Measurements from ENCODE around the gene ZNF423.

Gene ZNF423

GRCh38 chr16:49594153-49594552 is 261.8 kb downstream of the ZNF423 start:
- DNase-seq: no peak

GRCh38 chr16:49593424-49594040 is 262.4 kb downstream of the ZNF423 start:
- no peak for DNase-seq

DNA sequence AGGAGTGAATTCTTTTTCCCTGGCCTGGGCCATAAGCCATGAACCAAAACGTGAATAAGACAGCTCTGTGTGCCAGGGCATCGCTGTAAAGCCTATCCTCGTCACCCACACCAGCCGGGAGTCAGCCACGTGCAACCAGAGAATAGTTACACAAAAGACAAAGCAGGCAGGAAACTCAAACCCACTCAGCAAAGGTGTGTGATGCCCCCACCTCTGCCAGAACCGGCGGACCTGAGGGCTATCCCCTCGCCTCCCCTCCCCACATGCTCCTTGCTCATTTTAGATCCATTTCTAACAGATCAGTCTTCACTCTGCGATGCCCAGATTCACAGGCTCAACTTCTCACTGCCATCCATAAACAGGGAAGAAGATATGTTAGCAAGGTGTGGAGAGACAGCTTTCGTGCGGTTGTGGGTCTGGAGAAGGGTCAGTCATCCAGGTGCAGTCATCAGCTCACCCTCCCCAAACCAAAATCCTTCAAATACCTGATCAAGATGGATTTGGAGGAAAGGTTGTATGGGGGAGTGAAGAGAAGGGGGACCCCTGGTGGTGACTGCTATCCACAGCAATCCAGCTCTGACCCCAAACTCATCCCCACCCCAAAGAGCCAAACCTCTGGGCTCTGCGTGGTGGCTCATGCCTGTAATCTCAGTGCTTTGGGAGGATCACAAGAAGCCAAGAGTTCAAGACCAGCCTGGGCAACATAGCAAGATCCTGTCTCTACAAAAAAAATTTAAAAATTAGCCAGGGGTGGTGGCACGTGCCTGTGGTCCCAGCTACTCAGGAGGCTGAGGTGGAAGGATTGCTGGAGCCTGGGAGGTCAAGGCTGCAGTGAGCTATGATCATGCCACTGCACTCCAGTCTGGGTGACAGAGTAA is 263.1 kb downstream of the ZNF423 start:
- no peak for DNase-seq

DNA sequence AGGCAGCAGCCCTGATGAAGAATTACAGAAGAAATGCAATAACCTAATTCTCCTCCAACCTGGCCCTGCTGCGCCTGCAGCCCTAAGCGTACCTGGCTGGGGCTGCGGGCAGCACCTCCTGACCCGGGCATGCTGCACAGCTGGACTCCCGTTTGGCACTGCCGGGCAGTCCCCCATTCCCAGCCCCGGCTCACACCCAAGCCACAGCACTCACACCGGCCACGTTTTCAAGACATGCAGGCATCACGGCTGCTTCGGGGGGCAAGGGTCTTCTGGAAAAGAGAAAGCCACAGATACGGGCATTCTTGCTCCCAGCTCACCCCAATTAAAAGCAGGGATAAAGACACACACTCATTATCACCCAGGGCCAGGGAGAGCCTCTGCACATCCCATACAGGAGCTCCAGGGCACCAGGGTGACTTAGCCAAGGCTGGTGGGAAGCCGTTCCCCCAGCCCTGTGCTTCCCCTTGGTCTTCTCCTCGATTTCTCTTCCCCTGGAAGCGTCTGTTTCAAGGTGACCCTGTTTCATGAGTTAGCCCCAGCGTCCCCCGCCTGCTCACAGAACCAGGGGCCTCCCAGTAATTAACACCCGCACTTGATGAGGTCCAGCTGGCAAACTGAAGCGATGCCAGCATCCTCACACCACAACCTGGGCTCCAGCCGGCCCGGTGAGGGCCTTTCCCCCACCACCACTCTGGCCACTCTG is 265.6 kb downstream of the ZNF423 start:
- DNase-seq: no peak

DNA sequence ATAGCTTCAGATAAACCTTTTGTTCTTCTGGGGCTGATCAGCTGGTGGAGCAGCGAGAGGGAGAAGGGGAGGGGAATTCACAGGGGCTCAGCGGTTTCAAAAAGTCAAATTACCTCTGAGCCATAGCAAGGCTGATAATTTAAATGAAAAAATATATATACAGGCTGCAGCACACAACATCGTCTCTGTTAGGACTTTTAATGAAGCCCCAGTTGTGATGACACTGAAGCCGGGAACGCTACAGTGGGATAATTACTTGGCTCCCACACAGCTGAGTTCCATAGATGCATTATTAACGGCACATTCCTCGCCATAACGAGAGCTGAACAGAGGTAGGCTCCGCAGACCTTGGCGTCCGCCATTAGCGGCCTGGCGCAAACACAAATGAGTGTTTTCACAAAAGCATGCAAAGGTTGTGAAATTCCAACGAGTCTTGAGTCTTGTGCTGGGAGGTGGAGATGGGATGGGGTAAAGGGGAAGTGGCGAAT is 266.3 kb downstream of the ZNF423 start:
- no peak for DNase-seq

DNA sequence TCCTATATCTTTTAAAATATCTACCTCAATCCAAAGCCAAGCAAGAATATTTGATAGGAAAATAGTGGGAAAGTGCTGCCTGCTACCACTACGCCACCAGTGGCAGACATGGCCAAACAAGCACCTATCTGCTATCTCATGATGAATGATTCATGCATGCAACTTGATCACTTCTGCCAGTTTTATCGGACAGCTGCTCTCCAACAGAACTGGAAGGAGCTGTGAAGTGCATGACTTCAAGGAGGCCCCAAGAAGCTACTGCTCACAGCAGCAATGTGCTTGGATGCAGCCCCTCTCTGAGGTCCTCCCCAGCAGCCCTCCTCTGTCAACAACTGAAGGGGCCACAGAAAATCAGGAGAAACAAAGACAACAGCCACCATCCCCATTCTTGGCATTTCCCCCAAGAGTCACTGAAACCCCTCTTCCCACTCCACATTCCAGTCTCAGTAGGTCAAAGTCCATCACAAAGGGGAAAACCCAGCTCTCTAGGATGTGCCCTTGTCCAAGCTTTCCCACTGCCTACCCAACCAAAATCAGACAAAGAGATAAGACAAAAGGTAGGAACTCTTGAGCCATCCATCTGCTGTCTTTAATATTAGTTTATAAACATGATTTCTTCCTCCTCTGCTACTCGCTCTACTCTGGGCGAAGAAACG is 267.1 kb downstream of the ZNF423 start:
- DNase-seq: no peak

- DNase-seq: no peak
Observed at GRCh38 chr16:49588026-49588425, 267.9 kb downstream of the ZNF423 start.

GRCh38 chr16:49587511-49587910 is 268.4 kb downstream of the ZNF423 start:
- DNase-seq: no peak

GRCh38 chr16:49586466-49587450 is 269.2 kb downstream of the ZNF423 start:
- DNase-seq: no peak

- no peak for DNase-seq
Observed at GRCh38 chr16:49585143-49585832, 270.6 kb downstream of the ZNF423 start.

- DNase-seq: no peak
Observed at GRCh38 chr16:49583911-49584310, 272.0 kb downstream of the ZNF423 start.

DNA sequence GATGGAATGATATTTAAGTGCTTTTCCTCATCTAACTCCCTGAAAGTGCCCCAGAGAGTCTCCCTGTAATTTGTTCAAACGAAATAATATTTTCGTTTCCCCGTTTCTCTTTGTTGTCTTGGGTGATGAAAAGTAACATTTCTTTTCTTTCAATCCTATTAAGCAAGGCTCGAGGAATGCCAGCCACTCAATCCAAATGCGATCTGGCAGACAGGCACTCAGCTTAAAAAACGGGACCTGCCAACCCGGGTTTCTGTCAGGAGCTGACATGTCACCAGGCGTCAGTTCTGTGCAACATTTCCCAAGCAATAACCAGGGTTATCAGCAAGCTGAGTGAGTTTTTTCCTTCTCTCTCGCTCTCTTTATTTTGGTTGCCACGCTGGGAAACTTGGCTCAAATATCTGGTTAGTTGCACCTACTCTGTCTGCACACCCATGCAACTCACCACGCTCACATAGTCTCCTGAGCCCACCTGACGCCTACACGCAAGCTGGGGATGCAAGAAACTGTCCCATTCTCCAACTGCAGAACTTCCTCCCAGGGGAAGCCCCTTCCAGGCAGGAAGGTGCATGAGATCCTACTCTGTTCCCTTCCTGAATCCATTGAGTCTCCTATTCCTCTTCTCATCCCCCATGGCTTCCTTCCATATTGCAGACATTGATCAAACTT is 274.1 kb downstream of the ZNF423 start:
- no peak for DNase-seq

DNA sequence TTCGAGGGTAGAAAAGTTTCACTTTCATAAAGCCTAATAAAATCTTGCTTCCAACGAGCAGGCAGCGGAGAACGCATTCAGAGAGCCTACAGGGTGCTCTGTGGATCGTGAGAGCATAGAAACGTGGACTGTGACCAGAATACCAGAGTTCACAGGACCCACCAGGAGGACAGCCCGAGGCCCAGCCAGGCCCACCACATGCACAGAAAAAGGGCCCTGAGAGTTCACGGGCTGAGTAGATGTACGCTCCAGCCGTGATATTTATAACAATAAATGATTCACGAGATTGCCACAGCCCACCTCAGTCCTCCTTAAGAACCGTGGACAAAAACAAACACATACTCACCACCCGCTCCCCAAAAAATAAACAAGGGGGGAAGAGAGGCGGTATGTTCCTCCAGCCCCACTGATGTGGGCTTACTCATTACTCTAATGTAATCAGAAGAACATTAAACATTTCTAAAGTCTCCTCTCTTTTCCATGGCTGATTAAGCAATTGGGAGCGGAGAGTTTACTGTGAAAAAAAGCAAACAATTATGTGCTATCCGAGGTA is 275.1 kb downstream of the ZNF423 start:
- DNase-seq: no peak

- no peak for DNase-seq
Observed at GRCh38 chr16:49578435-49579024, 277.4 kb downstream of the ZNF423 start.

DNA sequence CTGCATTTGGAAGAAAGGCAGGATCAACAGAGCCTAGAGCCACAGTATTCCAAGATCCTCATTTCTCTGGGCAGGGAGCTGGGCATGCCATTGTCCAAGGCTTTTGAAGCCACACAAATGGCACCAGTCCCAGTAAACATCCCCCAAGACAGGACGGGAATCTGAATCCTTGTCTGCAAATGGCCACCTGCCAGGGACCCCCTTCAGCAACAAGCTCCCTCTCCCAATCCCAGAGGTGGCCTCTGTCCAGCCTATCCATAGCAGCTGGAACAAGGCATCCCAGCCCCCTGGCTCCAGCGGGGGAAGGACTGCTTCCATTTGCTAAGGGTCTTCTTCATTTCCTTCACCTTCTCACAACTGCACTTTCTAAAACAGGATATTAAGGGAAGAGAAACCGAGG is 277.9 kb downstream of the ZNF423 start:
- DNase-seq: no peak

- DNase-seq: no peak
Observed at GRCh38 chr16:49576941-49577340, 279.0 kb downstream of the ZNF423 start.

- no peak for DNase-seq
Observed at GRCh38 chr16:49576173-49576494, 279.8 kb downstream of the ZNF423 start.

GRCh38 chr16:49575346-49576172 is 280.4 kb downstream of the ZNF423 start:
- DNase-seq: peak in 1 of 2 donors; percentile 46

DNA sequence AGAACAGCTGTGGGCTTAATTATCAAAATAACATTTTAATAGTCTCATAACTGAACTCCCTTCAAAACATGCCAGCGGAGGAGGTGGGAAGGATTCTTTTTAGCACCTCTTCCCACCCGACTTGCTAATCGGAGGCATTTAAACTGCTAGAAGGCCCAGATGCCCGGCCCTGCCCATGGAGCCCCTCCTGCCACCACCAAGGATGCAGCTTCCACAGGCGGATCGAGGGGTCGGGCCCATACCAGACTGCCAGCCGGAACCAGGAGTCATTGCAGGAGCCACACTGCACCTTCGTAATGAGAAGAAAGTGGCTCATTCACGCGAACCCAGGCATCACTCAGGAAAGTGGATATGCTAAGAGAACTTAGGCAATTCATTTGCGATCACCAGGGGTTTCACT is 281.1 kb downstream of the ZNF423 start:
- no peak for DNase-seq

All from hippocampal formation (tissue), 2 donors.